GM21526 (cell line): ENCODE results near the gene SEMA4B.
A peak's percentile ranks its signal among the peaks of the same experiment; 100 is the strongest.
"Not testable (repeated sequence)": the region's sequence is repeated elsewhere in the genome, so short reads cannot be mapped to it uniquely, and the experiment has no call there.

Experiments
- ATAC-seq: cut with Tn5 transposase; IDR thresholded peaks from one replicate; pipeline ENCODE4 v1.9.1; 2021; ENCODE audit warnings: moderate library complexity; ENCODE audit not compliant: unreplicated experiment, low FRiP score

Gene SEMA4B, protein sequence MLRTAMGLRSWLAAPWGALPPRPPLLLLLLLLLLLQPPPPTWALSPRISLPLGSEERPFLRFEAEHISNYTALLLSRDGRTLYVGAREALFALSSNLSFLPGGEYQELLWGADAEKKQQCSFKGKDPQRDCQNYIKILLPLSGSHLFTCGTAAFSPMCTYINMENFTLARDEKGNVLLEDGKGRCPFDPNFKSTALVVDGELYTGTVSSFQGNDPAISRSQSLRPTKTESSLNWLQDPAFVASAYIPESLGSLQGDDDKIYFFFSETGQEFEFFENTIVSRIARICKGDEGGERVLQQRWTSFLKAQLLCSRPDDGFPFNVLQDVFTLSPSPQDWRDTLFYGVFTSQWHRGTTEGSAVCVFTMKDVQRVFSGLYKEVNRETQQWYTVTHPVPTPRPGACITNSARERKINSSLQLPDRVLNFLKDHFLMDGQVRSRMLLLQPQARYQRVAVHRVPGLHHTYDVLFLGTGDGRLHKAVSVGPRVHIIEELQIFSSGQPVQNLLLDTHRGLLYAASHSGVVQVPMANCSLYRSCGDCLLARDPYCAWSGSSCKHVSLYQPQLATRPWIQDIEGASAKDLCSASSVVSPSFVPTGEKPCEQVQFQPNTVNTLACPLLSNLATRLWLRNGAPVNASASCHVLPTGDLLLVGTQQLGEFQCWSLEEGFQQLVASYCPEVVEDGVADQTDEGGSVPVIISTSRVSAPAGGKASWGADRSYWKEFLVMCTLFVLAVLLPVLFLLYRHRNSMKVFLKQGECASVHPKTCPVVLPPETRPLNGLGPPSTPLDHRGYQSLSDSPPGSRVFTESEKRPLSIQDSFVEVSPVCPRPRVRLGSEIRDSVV

DNA sequence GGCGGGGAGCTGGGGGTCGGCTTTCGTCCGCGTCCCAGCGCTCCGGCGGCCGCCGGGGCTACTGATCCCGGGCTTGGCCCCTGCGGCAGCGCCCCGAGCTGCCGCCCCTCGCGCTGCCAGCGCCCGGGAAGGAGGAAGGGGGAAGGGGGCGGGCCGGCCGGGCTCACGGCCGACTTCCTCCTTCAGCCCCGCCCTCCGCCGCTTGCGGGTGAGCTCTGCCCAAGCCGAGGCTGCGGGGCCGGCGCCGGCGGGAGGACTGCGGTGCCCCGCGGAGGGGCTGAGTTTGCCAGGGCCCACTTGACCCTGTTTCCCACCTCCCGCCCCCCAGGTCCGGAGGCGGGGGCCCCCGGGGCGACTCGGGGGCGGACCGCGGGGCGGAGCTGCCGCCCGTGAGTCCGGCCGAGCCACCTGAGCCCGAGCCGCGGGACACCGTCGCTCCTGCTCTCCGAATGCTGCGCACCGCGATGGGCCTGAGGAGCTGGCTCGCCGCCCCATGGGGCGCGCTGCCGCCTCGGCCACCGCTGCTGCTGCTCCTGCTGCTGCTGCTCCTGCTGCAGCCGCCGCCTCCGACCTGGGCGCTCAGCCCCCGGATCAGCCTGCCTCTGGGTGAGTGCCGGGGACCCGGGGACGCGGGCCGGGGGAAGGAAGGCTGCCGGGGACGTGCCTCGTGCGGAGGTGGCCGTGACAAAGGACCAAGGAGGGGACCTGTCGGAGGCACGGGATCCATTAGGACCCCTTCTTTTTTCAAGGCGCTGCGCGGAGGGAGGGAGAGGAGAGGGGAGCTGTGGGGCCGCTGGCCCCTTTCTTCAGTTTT lies at the start of gene SEMA4B:
SEMA4B (plus strand) TSS at position 201 of the 814 bp plus-strand sequence; CDS start at position 450, 249 bp downstream.
- peak; percentile 81 for ATAC-seq

DNA sequence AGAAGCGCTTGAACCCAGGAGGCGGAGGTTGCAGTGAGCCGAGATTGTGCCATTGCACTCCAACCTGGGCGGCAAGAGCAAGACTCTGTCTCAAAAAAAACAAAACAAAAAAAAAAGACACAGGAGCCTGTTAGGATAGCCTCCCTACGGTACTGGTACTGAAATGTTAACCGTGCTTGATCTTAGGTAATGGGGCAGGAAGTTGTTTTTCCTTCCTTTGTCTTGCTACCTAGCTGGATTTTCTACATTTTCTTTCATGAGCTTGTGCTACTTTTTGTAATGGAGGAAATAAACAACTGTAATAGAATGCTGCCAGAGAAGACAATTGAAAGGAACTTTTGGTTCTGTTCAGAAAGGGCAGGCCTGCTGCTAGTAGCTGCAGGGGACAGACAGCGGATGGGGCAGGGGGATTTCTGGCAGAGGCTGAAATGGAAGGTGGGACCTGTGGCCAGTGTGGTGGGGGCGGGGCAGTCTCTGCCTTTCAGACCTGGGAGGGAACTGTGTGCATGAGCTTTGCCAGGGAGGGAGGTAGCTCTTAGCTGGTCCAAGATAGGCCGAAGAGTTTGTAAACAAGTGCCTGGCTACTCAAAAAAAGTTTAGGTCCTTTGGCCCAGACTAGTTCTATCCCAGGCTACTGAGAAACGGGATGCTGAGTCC lies 49.0 kb upstream of the SEMA4B start:
- no peak for ATAC-seq

DNA sequence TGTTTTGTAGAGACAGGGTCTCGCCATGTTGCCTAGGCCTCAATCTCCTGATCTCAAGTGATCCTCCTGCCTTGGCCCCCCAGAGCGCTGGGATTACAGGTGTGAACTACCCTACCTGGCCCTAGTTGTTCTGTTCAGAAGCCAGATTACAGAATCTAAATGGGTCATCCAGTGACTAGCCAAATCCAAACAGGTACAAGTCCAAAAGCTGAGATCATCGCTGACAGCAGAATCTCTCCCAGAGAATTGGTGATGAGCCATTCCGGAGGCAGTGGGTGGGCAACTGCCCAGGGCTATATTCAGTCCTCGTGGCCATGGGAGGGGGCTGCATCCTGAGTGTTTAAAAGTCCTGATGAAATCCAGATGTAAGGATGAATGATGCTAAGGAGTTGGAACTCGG lies 47.5 kb upstream of the SEMA4B start:
- ATAC-seq = no peak

DNA sequence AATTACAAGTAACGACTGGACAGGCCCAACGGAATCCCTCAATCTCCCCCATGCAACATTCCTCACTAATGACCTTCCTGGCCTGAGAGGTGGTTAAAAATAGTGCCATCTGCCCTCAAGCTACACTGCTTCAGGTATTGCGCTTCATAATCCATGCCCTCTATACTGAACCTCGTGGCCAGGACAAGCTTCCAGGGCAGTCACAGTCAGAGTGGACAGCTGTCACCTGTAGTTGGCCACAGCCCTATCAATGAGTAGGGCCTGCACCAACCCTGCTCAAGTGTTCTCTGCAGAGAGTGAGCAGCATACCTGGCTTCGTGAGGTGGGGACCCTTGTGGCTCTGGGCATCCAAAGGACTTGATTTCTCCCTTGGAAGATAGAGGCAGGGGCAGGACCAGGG lies 46.9 kb upstream of the SEMA4B start:
- no peak for ATAC-seq

DNA sequence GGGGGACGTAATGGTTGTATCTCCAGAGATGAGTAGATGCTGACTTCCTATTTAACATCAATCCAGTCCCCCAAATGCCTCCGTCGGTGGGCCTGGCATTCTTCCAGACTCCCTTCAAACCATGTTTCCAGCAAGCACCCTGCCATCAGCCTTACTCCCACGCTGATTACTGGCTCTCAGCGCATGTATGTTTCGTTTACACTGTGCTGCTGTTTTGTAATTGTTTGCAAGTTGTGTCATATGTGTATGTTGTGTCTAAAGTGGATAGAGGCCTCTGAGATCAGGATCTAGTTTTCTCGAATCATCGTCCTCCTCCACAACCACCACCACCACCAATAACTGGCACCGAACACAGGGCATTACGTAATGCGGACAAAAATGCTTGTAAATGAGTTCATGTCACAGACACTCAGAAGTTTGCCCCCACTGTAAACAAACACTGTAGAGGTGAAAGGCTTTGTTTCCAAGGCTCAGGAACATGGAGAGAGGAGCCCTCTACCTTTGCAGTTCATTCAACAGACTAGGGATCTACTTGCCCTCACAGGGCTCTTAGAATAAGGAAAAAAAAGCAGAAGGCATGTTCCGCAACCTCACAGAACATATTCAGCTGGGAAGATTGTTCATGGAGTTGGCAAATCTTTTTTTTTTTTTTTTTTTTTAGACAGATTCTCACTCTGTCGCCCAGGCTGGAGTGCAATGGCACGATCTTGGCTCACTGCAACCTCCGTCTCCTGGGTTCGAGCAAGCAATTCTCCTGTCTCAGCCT lies 46.1 kb upstream of the SEMA4B start:
- ATAC-seq = no peak

DNA sequence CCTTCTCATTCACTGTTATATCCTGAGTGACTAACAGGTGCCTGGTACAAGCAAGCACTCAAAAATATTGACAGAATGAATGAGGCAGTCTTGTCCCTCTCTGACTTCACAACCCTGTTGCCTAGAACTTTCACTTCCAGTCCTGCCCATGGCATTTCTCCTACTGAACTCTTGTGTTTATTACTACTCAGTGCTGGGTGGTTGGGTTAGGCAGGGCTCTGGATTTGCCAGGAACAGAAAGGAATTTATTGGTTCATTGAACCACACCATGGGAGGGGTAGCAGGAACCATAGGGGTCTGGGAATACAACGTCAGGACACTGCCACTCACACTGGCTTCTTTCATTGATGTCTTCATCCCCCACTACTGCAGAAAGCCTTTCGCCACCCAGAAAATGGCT lies 41.9 kb upstream of the SEMA4B start:
- no peak for ATAC-seq

DNA sequence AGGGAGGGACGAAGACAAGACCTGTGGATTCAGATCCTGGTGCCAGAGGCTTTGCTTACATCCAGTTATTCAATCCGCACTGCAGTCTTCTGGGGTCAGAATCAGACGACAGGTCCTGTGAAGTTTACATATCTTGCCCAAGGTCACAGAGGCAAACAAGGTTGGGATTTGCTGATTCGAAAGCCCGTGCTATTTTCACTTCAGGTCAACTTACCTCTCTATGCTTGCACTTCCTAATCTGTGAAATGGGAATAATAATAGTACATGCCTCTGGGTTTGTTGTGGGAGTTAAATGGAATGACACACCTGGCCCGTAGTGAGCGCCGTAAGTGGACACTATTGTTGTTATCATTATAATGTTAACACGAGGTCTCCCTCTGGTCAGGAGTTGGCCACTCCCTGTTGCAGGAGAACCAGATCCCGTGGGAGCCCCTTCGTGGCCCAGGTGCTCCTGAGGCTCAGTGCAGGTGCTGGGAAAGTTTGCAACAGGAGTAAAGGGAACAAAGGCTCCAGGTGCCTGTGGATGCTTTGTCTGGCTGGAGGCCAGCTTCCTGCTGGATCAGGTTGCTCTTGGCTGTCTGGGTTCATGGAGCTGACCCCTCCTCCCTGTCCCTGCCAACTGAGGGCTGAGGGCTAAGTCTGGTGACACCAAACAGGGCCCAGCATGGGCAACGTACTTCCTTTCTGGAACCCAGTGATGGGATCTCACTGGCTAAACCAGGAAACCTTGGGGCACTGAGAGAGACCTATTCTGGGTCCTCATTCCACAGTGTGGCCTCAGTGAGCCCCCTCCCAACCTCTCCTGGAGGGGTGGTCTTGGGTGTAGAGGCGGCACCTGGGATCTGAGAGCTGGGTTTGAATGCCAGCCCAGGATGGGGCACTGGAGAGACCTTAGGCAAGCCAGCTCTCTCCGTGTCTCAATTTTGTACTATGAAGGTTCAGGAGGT lies 40.1 kb upstream of the SEMA4B start:
- no peak for ATAC-seq

DNA sequence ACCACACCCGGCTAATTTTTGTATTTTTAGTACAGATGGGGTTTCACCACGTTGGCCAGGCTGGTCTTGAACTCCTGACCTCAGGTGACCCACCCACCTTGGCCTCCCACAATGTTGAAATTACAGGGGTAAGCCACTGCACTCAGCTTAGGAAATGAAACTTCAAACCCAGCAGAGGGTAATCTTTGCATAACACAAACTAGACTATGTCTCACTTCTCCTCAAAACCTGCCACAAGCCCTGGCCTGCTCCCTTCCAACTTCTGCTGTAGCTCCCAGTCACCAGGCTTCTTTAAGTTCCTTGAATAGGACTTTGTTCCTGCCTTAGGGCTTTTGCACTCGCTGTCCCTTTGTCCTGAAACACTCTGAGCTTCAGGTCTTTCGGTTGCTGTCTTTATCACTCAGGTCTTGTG lies 39.2 kb upstream of the SEMA4B start:
- peak; percentile 57 for ATAC-seq

DNA sequence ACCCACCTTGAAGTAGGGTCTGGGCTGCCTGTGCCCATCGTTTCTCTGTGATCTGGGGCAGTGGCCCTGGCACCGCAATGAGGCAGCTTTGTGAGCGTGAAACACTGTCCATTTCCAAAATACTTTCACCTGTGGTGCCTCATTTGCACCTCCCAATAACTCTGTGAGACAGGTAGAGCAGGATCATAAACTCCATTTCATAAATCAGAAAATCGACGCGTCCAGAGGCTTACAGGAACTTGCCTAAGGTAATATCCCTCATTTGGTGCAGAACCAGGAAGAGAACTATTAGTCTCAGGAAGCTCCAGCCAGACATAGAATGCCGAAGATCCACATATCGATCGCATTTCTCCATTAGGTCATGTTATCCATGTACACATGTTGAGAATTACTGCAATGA lies 38.2 kb upstream of the SEMA4B start:
- no peak for ATAC-seq

DNA sequence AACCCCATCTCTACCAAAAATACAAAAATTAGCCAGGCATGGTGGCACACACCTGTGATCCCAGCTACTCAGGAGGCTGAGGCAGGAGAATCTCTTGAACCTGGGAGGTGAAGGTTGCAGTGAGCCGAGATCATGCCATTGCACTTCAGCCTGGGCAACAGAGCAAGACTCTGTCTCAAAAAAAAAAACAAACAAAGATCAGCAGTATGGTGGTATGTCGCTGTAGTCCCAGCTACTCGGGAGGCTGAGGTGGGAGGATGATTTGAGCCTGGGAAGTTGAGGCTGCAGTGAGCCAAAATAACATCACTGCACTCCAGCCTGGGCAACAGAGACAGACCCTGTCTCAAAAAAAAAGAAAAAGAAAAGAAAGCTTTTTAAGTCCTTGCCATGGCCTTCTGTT lies 36.9 kb upstream of the SEMA4B start:
- not testable (repeated sequence) for ATAC-seq

DNA sequence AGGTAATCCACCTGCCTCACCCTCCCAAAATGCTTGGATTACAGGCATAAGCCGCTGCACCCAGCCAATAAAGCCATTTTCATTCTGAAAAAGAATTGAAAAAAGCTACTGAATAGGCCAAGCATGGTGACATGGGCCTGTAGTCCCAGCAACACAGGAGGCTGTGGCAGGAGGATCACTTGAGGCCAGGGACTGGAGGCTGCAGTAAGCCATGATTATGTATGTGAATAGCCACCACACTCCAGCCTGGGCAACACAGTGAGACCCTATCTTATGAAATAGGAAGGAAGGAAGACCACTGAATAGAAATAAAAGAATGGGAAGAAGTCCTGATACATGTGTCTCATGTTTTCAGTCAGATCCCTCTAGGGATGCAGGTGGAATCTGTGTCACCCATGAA lies 36.0 kb upstream of the SEMA4B start:
- ATAC-seq = no peak

DNA sequence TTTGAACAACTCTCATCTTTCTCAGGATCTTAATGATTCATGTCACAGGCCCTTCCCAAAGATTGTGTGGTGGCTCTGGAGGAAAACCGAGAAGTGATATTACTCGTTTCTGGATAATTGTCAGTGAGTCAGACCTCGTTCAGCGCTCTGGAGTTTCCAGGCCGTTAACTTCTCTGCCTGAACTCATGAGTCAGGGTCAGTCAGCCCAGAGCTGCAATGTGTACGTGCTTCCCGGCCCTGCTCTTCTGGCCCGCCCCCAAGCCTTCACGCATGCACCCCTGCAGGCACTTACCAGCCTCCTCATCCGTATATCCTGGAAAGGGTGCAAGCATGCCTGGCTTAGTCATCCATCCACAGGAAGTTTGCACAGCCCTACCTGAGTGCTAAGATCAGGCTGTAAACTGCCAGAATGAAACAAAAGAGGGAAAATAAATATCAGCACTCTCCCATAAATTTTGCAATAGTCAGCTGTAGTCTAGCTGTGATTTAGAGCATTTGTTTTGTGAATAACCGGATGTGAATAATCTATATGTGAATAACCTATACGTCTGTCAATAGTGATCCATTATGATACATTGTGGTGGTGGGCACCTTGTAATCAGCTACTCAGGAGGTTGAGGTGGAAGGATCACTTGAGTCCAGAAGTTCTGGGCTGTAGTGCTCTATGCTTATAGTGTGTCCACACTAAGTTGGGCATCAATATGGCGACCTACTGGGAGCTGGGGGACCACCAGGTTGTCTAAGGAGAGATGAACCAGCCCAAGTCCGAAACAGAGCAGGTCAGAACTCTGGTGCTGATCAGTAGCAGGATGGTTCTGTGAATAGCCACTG lies 35.3 kb upstream of the SEMA4B start:
- ATAC-seq = no peak

DNA sequence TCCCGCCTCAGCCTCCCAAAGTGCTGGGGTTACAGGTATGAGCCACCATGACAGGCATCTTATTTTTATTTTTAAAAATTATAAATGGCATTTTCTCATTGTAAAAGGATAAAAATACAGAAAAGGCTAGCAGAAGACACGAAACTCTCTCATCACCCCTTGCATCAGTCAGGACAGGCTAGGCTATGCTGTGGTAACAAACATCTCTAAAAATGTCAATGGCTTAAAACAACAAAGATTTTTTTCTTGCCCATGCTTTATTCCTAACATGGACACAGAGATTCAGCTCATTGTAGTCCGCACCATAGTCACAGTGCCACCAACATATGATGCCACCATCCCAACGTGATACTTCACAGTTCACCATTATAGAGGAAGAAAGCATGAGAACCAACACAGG lies 34.0 kb upstream of the SEMA4B start:
- ATAC-seq = no peak

DNA sequence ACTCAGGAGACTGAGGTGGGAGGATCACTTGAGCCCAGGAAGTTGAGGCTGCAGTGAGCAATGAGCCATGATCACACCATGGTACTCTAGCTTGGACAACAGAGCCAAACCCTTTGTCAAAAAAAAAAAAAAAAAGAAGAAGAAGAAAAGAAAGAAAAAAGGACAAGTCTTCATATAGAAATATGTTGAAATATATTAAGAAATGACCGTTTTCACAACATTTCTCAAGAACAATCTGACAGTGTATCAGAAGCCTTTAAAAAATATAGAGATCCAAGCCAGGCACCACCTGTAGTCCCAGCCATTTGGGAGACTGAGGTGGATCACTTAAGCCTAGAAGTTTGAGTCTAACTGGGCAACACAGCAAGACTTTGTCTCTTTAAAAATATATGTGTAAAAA lies 29.5 kb upstream of the SEMA4B start:
- no peak for ATAC-seq

DNA sequence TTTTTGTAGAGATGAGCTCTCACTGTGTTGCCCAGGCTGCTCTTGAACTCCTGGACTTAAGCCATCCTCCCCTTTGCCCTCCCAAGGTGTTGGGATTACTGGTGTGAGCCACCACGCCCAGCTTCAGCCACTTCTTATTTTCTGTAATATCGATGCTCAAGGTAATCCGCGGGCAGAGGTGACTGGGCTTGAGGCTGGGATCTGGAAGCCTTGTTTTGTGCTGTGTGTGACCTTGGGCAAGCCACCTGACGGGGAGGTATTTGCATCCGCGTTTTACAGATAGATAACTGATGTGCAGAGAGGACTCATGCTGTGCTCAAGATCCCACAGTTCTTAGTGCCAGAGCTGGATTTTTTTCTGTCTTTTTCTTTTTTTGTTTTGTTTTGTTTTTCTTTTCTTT lies 27.8 kb upstream of the SEMA4B start:
- no peak for ATAC-seq

DNA sequence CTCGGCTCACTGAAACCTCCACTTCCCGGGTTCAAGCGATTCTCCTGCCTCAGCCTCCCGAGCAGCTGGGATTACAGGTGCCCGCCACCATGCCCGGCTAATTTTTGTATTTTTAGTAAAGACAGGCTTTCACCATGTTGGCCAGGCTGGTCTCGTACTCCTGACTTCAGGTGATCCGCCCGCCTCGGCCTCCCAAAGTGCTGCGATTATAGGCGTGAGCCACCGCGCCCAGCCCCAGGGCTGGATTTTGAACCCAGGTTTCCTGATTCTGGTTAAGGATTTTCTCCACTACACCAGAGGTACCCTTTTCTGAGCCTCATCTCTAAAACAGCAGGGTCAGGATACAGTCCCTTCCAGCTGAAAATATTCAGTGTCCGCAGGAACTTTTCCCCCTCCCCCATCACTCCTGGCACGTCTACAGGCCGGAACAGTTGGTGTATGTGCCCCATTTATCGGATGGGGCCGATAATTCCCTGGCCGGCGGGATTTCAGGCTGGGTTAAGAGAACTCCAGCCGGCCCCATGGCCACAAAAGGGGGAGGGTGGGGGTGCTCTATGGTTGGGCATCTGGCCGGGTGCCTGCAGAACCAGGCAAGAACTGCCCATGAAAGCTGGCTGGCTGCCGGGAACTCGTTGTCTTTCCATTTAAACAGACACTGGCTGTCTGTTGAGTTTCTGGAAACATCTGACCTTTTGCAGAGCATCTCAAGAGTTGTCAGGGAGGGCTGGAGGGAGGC lies 26.8 kb upstream of the SEMA4B start:
- ATAC-seq = no peak

DNA sequence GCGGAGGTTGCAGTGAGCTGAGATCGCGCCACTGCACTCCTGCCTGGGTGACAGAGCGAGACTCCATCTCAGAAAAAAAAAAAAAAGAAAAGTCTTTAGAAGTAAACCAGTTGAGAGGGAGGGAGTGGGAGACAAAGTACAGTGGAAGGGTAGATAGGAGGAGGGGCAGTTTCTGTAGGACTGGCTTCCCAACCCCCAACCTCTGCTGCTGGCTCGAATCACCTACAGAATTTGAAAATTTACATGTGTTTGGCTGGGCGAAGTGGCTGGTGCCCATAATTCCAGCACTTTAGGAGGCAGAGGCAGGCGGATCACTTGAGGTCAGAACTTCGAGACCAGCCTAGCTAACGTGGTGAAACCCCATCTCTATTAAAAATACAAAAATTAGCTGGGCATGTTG lies 24.1 kb upstream of the SEMA4B start:
- ATAC-seq = no peak
